SK-N-SH (cell line): ENCODE measurements around the gene HOXB8. TPM values are rescaled to one million over a fixed set of nuclear protein-coding genes. Genes with fewer than 3 reads are reported as not detected.
A peak's percentile ranks its signal among the peaks of the same experiment; 100 is the strongest.

Experiments used
- CTCF ChIA-PET: fragments of 300-600, 350-600 bp; formaldehyde crosslinking; extraction: SDS; loops from one replicate; lab custom pipeline; 2021; lab: Yijun Ruan, JAX
- POLR2A ChIA-PET: fragments of 350-600 bp; sonication (Branson Sonifier 250); formaldehyde crosslinking; extraction: SDS; loops from one replicate; lab custom pipeline; 2020; ENCODE audit warnings: antibody characterized with exemption, inconsistent platforms; lab: Yijun Ruan, JAX
- DNase-seq: peaks from one replicate; pipeline ENCODE4 v3.0.0; 2012
- H2AFZ ChIP-seq: fragments of 200-600 bp; sonication (generic); 2 replicates; pipeline ENCODE4 v1.8.1; 2016; ENCODE audit warnings: antibody characterized with exemption, mild to moderate bottlenecking, low read depth
- H3F3A ChIP-seq: fragments of 200-600 bp; sonication (generic); replicated peaks from 2 replicates; pipeline ENCODE3; 2016; ENCODE audit warnings: antibody characterized with exemption, mild to moderate bottlenecking; ENCODE audit not compliant: insufficient read depth
- H3K27ac ChIP-seq, 2 experiments: fragments of 200-500 bp in 1 of 2; fragments of 200-600 bp in 1 of 2; sonication (Bioruptor generic) in 1 of 2; sonication (generic), shearing (Covaris generic) in 1 of 2; 2 replicates each; pipeline versions ENCODE4 v1.5.1 to v1.6.1; 2014 to 2016; ENCODE audit warnings: low read depth in 2 of 2, inconsistent platforms in 1 of 2, low read length in 1 of 2, mild to moderate bottlenecking in 1 of 2, mixed read lengths in 1 of 2
- H3K27me3 ChIP-seq: fragments of 200-600 bp; sonication (generic), shearing (Covaris generic); 2 replicates; pipeline ENCODE4 v1.6.1; 2016; ENCODE audit warnings: mixed run types; ENCODE audit not compliant: insufficient read depth
- H3K36me3 ChIP-seq, 2 experiments: fragments of 200-500 bp in 1 of 2; fragments of 200-600 bp in 1 of 2; sonication (Bioruptor generic) in 1 of 2; sonication (generic) in 1 of 2; replicated peaks in 1 of 2; 2 replicates each; pipeline versions ENCODE3 to v1.5.1; 2014 to 2016; ENCODE audit warnings: low read length in 1 of 2, mild to moderate bottlenecking in 1 of 2; ENCODE audit not compliant: insufficient read depth in 2 of 2, control insufficient read depth in 1 of 2
- H3K4me1 ChIP-seq, 2 experiments: fragments of 200-500 bp in 1 of 2; fragments of 200-600 bp in 1 of 2; sonication (Bioruptor generic) in 1 of 2; sonication (generic), shearing (Covaris generic) in 1 of 2; 2 replicates each; pipeline versions ENCODE4 v1.5.1 to v1.6.1; 2014 to 2016; ENCODE audit warnings: low read depth in 1 of 2, low read length in 1 of 2, mixed run types in 1 of 2; ENCODE audit not compliant: insufficient read depth in 2 of 2, control insufficient read depth in 1 of 2
- H3K4me2 ChIP-seq: fragments of 200-600 bp; sonication (generic), shearing (Covaris generic); 2 replicates; pipeline ENCODE4 v1.6.1; 2017; ENCODE audit warnings: mixed run types
- H3K4me3 ChIP-seq, 2 experiments: fragments of 200-500 bp in 1 of 2; fragments of 200-600 bp in 1 of 2; sonication (Bioruptor generic) in 1 of 2; sonication (generic), shearing (Covaris generic) in 1 of 2; 2 replicates each; pipeline versions ENCODE4 v1.5.1 to v1.8.1; 2014 to 2016; ENCODE audit warnings: low read depth in 2 of 2, inconsistent platforms in 1 of 2, low read length in 1 of 2, mild to moderate bottlenecking in 1 of 2, mixed read lengths in 1 of 2, moderate library complexity in 1 of 2
- H3K79me2 ChIP-seq: fragments of 200-600 bp; sonication (generic); 2 replicates; pipeline ENCODE4 v1.8.1; 2017; ENCODE audit warnings: mild to moderate bottlenecking; ENCODE audit not compliant: insufficient read depth
- H3K9ac ChIP-seq: fragments of 200-600 bp; sonication (generic); 2 replicates; pipeline ENCODE4 v1.6.1; 2017; ENCODE audit warnings: mixed run types
- H3K9me2 ChIP-seq: fragments of 200-600 bp; sonication (generic); 2 replicates; pipeline ENCODE4 v1.6.1; 2017; ENCODE audit warnings: mixed run types
- H3K9me3 ChIP-seq: fragments of 200-600 bp; sonication (generic); 2 replicates; pipeline ENCODE4 v1.6.1; 2017; ENCODE audit warnings: mixed run types, mild to moderate bottlenecking, moderate library complexity
- H4K20me1 ChIP-seq: fragments of 200-600 bp; sonication (generic); 2 replicates; pipeline ENCODE4 v1.6.1; 2017; ENCODE audit warnings: mild to moderate bottlenecking, mixed run types; ENCODE audit not compliant: insufficient read depth
- EP300 ChIP-seq, 2 experiments: IDR thresholded peaks; 2 replicates each; pipeline versions ENCODE4 v1.4.0 to v1.6.1; 2012; ENCODE audit warnings: borderline replicate concordance in 1 of 2, low read depth in 1 of 2, low read length in 1 of 2
- EZH2phosphoT487 ChIP-seq: fragments of 200-600 bp; sonication (generic); IDR thresholded peaks from 2 replicates; pipeline ENCODE4 v1.6.1; 2017; ENCODE audit warnings: low read depth, mixed run types, mild to moderate bottlenecking, antibody characterized with exemption, moderate library complexity, borderline replicate concordance
- MAX ChIP-seq: IDR thresholded peaks from 2 replicates; pipeline ENCODE4 v1.4.0; 2012; ENCODE audit warnings: low read depth
- NFIC ChIP-seq: IDR thresholded peaks from 2 replicates; pipeline ENCODE4 v1.4.0; 2012; ENCODE audit warnings: borderline replicate concordance
- PBX3 ChIP-seq: IDR thresholded peaks from 2 replicates; pipeline ENCODE4; 2012
- POLR2AphosphoS5 ChIP-seq: IDR thresholded peaks from 2 replicates; pipeline ENCODE4 v1.6.1; 2012; ENCODE audit warnings: low read depth, low read length
- RXRA ChIP-seq: IDR thresholded peaks from 2 replicates; pipeline ENCODE4 v1.4.0; 2012; ENCODE audit warnings: low read depth, mild to moderate bottlenecking, borderline replicate concordance
- WGBS: methylation state at CpG from one replicate; pipeline ENCODE4 v1.1.6; 2017; ENCODE audit warnings: low lambda C conversion rate; 5-methylcytosine and 5-hydroxymethylcytosine counted together
- polyA plus RNA-seq, 3 experiments: library from polyadenylated mRNA; depleted of rRNA; stranded (reverse); fragments of >200 nt; gene quantifications; 2 replicates each; pipeline ENCODE4 v1.2.3, GENCODE V29; 2012

HOXB8 gene
- polyA plus RNA-seq, 1 of the 3 experiments (the other 2 are of a cell fraction): not detected

GRCh38 chr17:48587276-48588073 is 27.6 kb downstream of the HOXB8 start:
- Histone ChIP-seq H3K4me2 (no peak overlapping the region), H3K27ac (no peak overlapping the region), H3K4me1 (peaks cover 2 to 3% of the 10 kb centered on the region in 2 experiments; a peak in 1 of 4 replicates), H3K4me3 (no peak overlapping the region), H3K9me2 (no peaks in the 10 kb centered on the region), H2AFZ (no peak overlapping the region), H3F3A (no peaks in the 10 kb centered on the region), H3K27me3 (peaks cover 100% of the 10 kb centered on the region), H4K20me1 (no peaks in the 10 kb centered on the region), H3K79me2 (no peaks in the 10 kb centered on the region), H3K9ac (no peak overlapping the region), H3K36me3 (no peaks in the 10 kb centered on the region), H3K9me3 (no peaks in the 10 kb centered on the region)
- TF ChIP-seq EP300 (IDR thresholded peaks at IDR 0.05; ENCODE audit: borderline replicate concordance in 1 of 2, low read depth in 1 of 2, low read length in 1 of 2): no peak
- TF ChIP-seq EZH2phosphoT487: 0 out of 2 replicates have a peak, but pooled peaks have one; percentile 50
- 8% methylated on average over 5 of the region's 5 CpGs for WGBS
- no peak for DNase-seq
- ChIA-PET POLR2A (no interaction called here), CTCF (interaction anchor here (0.6 to 3.3 kb wide), 13 partner anchors 12 to 639 kb away, joined by 3 to 20 read pairs (median 3); no protein-coding TSS in a partner anchor)

- Histone ChIP-seq H3K9me3 (no peaks in the 10 kb centered on the region), H3K9ac (no peak overlapping the region), H3K79me2 (no peaks in the 10 kb centered on the region)
- DNase-seq: no peak
- TF ChIP-seq EZH2phosphoT487 (peak; percentile 89; the same call in 1 of the 2 replicates), MAX (no peak)
- TF ChIP-seq, all 33 proteins: peak for 1
- POLR2A ChIA-PET: no interaction called here
- H2AFZ ChIP-seq: no peak overlapping the region
- H3K27ac ChIP-seq: no peak overlapping the region
- H4K20me1 ChIP-seq: no peaks in the 10 kb centered on the region
- CTCF ChIA-PET: interaction anchor here (0.6 to 3.3 kb wide), 9 partner anchors 12 to 630 kb away, joined by 3 to 20 read pairs (median 3); no protein-coding TSS in a partner anchor
- H3F3A ChIP-seq: no peaks in the 10 kb centered on the region
- no peak overlapping the region for H3K4me3 ChIP-seq
- H3K27me3 ChIP-seq: peaks cover 100% of the 10 kb centered on the region
- 23% methylated on average over 34 of the region's 34 CpGs for WGBS
- peaks cover 2 to 3% of the 10 kb centered on the region in 2 experiments; a peak in 1 of 4 replicates for H3K4me1 ChIP-seq
- no peaks in the 10 kb centered on the region for H3K36me3 ChIP-seq
- H3K9me2 ChIP-seq: no peaks in the 10 kb centered on the region
- peak overlapping the region; percentile 74; the same call in 1 of the 2 replicates for H3K4me2 ChIP-seq
Observed at GRCh38 chr17:48586355-48587258, 28.5 kb downstream of the HOXB8 start.

- TF ChIP-seq RXRA (no peak), PBX3 (no peak), NFIC (no peak), POLR2AphosphoS5 (no peak)
- Histone ChIP-seq H3K9ac (no peak overlapping the region), H2AFZ (no peak overlapping the region), H3K4me1 (peaks cover 2 to 3% of the 10 kb centered on the region in 2 experiments; a peak in 1 of 4 replicates), H3K4me2 (no peak overlapping the region), H3F3A (peaks cover 4% of the 10 kb centered on the region), H3K79me2 (no peaks in the 10 kb centered on the region), H4K20me1 (peaks cover 9% of the 10 kb centered on the region; the same call in 1 of the 2 replicates), H3K9me2 (no peaks in the 10 kb centered on the region), H3K27me3 (peaks cover 100% of the 10 kb centered on the region), H3K4me3 (no peak overlapping the region), H3K36me3 (no peaks in the 10 kb centered on the region), H3K9me3 (no peaks in the 10 kb centered on the region), H3K27ac (no peak overlapping the region)
- ChIA-PET POLR2A (no interaction called here), CTCF (no interaction called here)
- 10% methylated on average over 2 of the region's 2 CpGs for WGBS
- no peak for DNase-seq
Observed at GRCh38 chr17:48584223-48584741, 30.8 kb downstream of the HOXB8 start.
